ENCODE data around the gene ALX4.
A peak's percentile ranks its signal among the peaks of the same experiment; 100 is the strongest.

ALX4 gene

GRCh38 chr11:44301564-44302271, 8.2 kb downstream of the ALX4 start:
- DNase-seq (ENCODE audit: low read depth in 1 of 2, low spot score in 1 of 2): no peak

DNA sequence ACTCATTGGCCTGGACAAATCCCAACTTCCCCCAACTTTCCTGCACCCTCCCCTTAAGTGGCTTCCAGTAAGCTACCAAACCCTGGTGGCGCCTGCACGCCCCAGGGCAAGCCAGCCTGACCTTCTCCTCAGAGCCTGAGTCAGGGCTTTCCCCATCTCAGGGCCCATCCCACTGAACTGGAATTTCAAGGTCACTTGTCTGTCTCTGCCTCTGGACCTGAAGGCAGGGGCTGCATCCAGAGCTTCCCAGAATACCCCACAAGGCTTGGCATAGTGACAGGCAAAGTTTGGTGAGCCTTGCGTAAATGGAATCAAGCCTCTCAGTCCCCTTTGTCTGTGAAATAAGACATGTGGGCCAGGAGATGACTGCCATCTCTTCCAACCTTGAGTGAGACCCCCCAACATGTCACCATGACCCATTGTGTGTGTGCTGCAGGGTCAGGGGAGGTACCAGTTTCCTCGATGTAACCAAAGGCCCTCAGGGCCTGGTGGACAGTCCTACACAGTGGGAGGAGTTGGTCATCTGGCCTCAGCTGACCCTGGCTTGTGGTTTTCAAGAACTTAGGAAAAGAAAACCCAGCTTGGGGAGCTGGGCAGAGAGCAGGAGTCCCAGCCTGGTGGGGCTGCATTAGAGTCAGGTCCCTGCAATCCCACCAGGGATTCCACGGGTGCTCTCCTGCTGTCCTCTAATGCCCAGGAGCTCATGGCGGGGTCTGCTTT, 8.9 kb downstream of the ALX4 start:
- DNase-seq (ENCODE audit: low read depth in 1 of 2, low spot score in 1 of 2): no peak

GRCh38 chr11:44298862-44299261, 11.1 kb downstream of the ALX4 start:
- DNase-seq (ENCODE audit: low read depth in 1 of 2, low spot score in 1 of 2): no peak

GRCh38 chr11:44290208-44290607, 19.7 kb downstream of the ALX4 start:
- no peak for DNase-seq (ENCODE audit: low read depth in 1 of 2, low spot score in 1 of 2)

DNA sequence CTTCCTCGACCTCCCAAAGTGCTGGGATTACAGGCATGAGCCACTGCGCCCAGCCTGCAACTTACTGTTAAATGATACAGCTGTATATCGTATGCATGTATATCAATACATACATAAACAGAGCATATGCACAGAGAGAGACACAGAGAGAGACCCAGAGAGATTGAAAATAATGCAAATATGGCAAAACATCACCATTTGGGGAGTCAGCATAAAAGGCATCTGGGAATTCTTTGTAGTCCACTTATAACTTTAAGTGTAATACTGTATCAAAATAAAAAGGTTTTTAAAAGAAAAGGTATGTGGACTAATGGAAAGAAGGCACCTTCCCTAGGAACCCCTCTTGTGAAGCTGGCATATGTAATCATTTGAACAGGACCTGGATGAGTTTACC, 21.8 kb downstream of the ALX4 start:
- no peak for DNase-seq (ENCODE audit: low read depth in 1 of 2, low spot score in 1 of 2)

DNA sequence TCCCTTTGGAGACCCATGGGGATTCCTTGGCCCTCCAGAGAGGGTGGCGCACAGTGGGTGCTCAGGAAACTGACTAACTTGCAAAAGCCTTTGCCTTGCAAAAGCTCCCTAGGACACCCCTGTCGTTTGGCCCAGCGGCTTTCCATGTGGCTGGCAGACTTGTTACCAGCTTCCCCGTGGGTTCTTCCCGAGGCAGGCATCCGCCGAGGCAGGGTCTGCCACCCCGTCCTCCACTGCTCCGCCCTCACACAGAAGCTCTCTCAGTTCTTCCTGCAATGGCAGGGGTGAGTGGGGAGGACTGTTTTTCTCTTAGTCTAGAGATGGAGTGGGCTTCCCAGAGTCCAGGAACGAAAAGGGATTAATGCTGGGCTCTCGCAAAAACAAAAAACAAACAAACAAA, 23.0 kb downstream of the ALX4 start:
- no peak for DNase-seq (ENCODE audit: low read depth in 1 of 2, low spot score in 1 of 2)

DNA sequence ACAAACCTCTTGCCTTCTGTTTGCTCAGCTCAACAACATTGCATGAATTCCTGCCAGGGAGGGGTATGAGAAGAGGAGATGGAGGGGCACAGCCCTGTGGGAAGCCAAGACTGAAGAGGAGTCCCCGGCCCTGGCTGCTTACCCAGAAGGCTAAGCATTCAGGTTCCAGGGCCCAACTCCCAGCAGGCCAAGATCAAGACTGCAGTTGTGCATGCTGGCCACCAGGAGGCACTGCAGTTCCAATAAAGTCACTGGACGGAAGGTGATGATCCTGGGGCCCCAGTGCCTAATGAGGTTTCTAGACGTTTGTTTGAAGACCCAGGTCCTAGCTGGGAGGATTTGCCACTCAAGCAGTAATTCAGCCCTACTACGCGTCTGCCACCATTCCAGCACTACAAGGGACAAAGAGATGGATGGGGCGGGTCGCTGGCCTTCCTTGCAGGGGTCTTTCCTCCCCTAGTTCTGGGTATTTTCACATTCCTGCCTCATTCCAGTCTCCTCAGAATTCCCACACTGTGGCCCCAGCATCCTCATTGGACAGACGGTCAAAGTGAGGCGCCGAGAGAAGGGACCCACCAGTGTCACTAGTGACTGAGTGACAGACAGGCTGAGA, 23.6 kb downstream of the ALX4 start:
- peak; percentile 23 to 26 for DNase-seq (ENCODE audit: low read depth in 1 of 2, low spot score in 1 of 2)

DNA sequence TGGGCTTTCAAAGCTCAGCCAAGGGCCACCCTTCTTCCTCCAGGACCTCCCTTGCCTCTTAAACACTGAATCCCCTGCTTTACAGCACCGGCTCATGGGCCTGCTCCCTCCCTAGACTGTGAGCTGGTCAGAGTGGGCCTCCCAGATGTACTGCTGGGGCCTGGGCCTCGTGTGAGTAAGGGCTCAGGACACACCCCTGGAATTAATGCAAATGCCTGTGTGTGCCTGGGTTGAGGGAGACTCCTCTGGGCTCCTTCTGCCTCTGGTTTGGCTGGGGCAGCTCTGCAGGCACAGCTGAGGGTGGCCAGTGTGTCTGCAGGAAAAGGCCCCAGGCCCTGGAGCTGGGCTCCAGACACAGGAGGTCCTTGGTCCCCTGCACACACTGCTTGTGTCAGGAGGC, 24.2 kb downstream of the ALX4 start:
- no peak for DNase-seq (ENCODE audit: low read depth in 1 of 2, low spot score in 1 of 2)

- no peak for DNase-seq (ENCODE audit: low read depth in 1 of 2, low spot score in 1 of 2)
These were observed 27.3 kb downstream of the ALX4 start for GRCh38 chr11:44282620-44283019.

- no peak for DNase-seq (ENCODE audit: low read depth in 1 of 2, low spot score in 1 of 2)
These were observed 28.8 kb downstream of the ALX4 start for GRCh38 chr11:44281151-44281550.

DNA sequence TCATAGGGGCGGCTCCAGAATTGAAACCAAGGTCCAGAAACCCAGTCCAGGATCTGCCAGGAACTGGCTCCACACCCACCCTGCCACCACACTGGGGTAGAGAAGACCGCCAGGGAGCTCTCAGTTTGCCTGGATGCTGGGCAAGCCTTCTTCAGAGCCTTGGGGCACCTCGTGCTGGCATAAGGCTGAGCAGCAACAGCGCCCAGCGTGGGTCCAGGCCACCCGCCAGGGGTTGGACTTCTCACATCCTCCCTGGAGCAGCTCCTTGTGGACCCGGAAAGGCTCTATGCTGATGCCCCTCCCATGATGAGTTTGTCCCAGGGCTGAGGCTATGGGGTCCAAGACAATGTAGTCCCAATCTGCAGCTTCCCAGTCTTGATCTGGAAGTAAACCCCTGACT, 29.7 kb downstream of the ALX4 start:
- DNase-seq (ENCODE audit: low read depth in 1 of 2, low spot score in 1 of 2): no peak

- no peak for DNase-seq (ENCODE audit: low read depth in 1 of 2, low spot score in 1 of 2)
These were observed 30.5 kb downstream of the ALX4 start for GRCh38 chr11:44279483-44279882.

- DNase-seq (ENCODE audit: low read depth in 1 of 2, low spot score in 1 of 2): no peak
These were observed 32.5 kb downstream of the ALX4 start for GRCh38 chr11:44277196-44278090.

- DNase-seq (ENCODE audit: low read depth in 1 of 2, low spot score in 1 of 2): no peak
These were observed 33.9 kb downstream of the ALX4 start for GRCh38 chr11:44275961-44276550.

DNA sequence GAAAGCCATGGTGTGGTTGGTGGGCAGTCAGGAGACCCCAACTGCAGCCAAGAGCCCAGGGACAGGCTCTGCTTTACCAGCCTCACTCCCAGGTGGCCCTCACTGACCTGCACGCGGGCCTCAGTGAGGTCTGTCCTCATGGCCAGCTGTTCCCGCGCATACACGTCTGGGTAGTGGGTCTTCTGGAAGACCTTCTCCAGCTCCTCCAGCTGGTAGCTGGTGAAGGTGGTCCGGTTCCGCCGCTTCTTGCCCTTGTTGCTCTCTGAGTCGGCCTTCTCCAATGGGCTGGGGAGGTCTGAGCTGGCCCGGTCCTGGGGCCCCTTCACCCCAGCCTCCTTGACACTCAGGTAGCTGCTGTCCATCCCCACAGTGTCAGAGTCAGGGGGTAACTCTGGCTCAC, 34.7 kb downstream of the ALX4 start:
- no peak for DNase-seq (ENCODE audit: low read depth in 1 of 2, low spot score in 1 of 2)

- DNase-seq (ENCODE audit: low read depth in 1 of 2, low spot score in 1 of 2): no peak
These were observed 35.5 kb downstream of the ALX4 start for GRCh38 chr11:44274404-44274803.

DNA sequence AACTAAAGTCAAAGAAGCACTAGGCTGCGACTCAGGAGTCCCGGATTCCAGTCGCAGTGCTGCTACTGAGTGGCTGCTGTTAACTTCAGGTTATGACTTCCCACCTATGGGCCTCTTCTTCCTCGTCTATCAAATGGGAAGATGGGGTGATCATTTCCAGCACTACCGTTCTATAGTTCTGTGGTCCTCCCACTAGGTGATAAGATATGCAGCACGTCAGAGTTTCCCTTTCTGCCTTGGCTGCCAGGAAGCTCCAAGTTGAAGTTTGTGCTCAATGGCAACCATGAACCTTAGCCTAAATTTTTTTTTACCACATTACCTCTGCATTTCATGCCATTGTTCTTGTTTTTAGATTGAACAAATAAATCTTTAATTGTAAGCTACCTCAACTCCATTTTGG, 38.7 kb downstream of the ALX4 start:
- DNase-seq (ENCODE audit: low read depth in 1 of 2, low spot score in 1 of 2): no peak

DNA sequence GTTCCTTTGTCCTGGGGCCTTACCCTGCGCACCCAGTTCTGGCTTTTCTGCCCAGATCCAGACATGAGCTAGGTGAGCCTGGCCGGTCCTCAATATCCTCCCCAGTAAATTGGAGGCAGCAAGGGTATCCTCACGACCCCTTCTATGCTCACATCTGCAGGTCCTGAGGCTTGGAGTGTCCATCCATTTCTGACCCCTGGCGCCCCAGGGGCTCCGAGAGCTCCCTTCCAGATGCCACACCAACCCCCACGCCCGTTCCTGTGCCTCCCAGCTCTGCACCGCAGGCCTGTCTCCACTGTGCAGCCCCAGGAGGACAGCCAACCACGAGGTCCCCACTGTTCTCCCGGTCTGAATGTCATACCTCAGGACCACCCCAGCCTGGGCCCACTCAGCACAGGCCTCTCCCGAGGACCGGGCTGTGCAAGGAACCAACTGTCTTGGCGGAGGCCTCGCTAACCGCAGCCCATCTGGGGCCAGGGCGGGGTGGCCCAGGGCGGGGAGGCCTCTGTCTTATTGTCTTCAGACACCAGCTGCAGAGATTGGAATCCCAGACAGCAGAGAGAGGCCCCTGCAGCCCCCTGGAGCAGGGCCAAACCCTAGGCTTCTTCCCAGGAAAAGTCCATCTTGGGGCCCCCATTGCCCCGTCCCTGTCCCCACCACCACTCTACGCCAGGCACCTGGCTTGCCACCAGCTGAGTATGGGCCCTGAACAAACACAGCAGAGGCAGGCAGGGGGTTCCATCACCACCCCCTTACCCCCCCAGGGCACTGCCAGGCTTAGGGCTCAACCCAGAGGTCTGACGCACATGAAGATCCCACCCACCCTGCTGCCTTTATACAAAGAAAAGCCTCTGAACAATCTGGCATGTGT, 39.3 kb downstream of the ALX4 start:
- DNase-seq (ENCODE audit: low read depth in 1 of 2, low spot score in 1 of 2): no peak

- DNase-seq (ENCODE audit: low read depth in 1 of 2, low spot score in 1 of 2): no peak
These were observed 40.3 kb downstream of the ALX4 start for GRCh38 chr11:44269369-44270351.
